Calu3 (cell line): ENCODE results near the gene TRIM45. TPM values are rescaled to one million over a fixed set of nuclear protein-coding genes. Genes with fewer than 3 reads are reported as not detected.

Experiments used
- BruUV-seq: library from RNA; stranded (reverse); fragments of 400-500 nt; replicated peaks from 2 replicates; lab custom pipeline; 2021; lab: Mats Ljungman, UMichigan
- CTCF ChIA-PET: fragments of 300-600 bp; sonication (Branson Sonifier 250); formaldehyde crosslinking; loops from one replicate; lab custom pipeline; 2022; ENCODE audit warnings: antibody characterized with exemption; lab: Charles Lee
- DNase-seq: peaks from one replicate; pipeline ENCODE4 v3.0.0; 2022
- H3K27ac Mint-ChIP-seq: one replicate; pipeline ENCODE4 v1.8.0; 2022; ENCODE audit warnings: mixed read lengths; ENCODE audit not compliant: unreplicated experiment
- H3K27me3 Mint-ChIP-seq: one replicate; pipeline ENCODE4 v1.8.0; 2022; ENCODE audit warnings: mixed read lengths; ENCODE audit not compliant: unreplicated experiment
- H3K36me3 Mint-ChIP-seq: one replicate; pipeline ENCODE4 v1.8.0; 2022; ENCODE audit warnings: mild to moderate bottlenecking, moderate library complexity, mixed read lengths; ENCODE audit not compliant: insufficient read depth, unreplicated experiment
- H3K4me1 Mint-ChIP-seq: one replicate; pipeline ENCODE4 v1.8.0; 2022; ENCODE audit warnings: mild to moderate bottlenecking, low read depth, mixed read lengths; ENCODE audit not compliant: unreplicated experiment
- H3K4me3 Mint-ChIP-seq: one replicate; pipeline ENCODE4 v1.8.0; 2022; ENCODE audit warnings: mild to moderate bottlenecking, low read depth, moderate library complexity, mixed read lengths; ENCODE audit not compliant: unreplicated experiment
- H3K9me3 Mint-ChIP-seq: one replicate; pipeline ENCODE4 v1.8.0; 2022; ENCODE audit warnings: low read depth, mixed read lengths; ENCODE audit not compliant: unreplicated experiment
- intact Hi-C: fragments of 100-400 bp; cut with micrococcal nuclease; formaldehyde crosslinking; loops from one replicate; pipeline ENCODE4 v1.10.0; 2022; ENCODE audit not compliant: unreplicated experiment
- total RNA-seq: library from RNA; stranded (reverse); gene quantifications from 2 replicates; pipeline ENCODE4 v1.2.3, GENCODE V29; 2022
- TF ChIP-seq, protein P1 (sequence below): fragments of 200-600 bp; IDR thresholded peaks from one replicate; pipeline ENCODE4 v1.8.0; 2022; ENCODE audit warnings: antibody characterized with exemption; ENCODE audit not compliant: unreplicated experiment

The TRIM45 gene
- total RNA-seq, 1 experiment from 2014 or later = 4.3 TPM

GRCh38 chr1:117143871-117144270, 22.3 kb upstream of the TRIM45 start:
- TF ChIP-seq, protein P1, sequence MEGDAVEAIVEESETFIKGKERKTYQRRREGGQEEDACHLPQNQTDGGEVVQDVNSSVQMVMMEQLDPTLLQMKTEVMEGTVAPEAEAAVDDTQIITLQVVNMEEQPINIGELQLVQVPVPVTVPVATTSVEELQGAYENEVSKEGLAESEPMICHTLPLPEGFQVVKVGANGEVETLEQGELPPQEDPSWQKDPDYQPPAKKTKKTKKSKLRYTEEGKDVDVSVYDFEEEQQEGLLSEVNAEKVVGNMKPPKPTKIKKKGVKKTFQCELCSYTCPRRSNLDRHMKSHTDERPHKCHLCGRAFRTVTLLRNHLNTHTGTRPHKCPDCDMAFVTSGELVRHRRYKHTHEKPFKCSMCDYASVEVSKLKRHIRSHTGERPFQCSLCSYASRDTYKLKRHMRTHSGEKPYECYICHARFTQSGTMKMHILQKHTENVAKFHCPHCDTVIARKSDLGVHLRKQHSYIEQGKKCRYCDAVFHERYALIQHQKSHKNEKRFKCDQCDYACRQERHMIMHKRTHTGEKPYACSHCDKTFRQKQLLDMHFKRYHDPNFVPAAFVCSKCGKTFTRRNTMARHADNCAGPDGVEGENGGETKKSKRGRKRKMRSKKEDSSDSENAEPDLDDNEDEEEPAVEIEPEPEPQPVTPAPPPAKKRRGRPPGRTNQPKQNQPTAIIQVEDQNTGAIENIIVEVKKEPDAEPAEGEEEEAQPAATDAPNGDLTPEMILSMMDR = no peak
- intact Hi-C loops = loop anchor here (10.0 kb wide), 1 partner anchor 61 kb away; no protein-coding TSS in a partner anchor
- no peak overlapping the region for H3K4me3 Mint-ChIP-seq
- peaks cover 32% of the 10 kb centered on the region for H3K4me1 Mint-ChIP-seq
- H3K36me3 Mint-ChIP-seq = peaks cover 7% of the 10 kb centered on the region
- CTCF ChIA-PET = no interaction called here
- H3K27me3 Mint-ChIP-seq = no peaks in the 10 kb centered on the region
- no TSS peak for BruUV-seq
- no peak for DNase-seq
- no peak overlapping the region for H3K27ac Mint-ChIP-seq
- no peaks in the 10 kb centered on the region for H3K9me3 Mint-ChIP-seq

- TF ChIP-seq, protein P1 = no peak
- Mint-ChIP-seq H3K27ac (no peak overlapping the region), H3K36me3 (peaks cover 7% of the 10 kb centered on the region), H3K4me3 (no peak overlapping the region), H3K27me3 (no peaks in the 10 kb centered on the region), H3K4me1 (peaks cover 25% of the 10 kb centered on the region), H3K9me3 (no peaks in the 10 kb centered on the region)
- CTCF ChIA-PET = no interaction called here
- no TSS peak for BruUV-seq
- intact Hi-C loops = loop anchor here (10.0 kb wide), 1 partner anchor 62 kb away; no protein-coding TSS in a partner anchor
- DNase-seq = no peak
Measured at GRCh38 chr1:117143172-117143571, 21.6 kb upstream of the TRIM45 start.

DNA sequence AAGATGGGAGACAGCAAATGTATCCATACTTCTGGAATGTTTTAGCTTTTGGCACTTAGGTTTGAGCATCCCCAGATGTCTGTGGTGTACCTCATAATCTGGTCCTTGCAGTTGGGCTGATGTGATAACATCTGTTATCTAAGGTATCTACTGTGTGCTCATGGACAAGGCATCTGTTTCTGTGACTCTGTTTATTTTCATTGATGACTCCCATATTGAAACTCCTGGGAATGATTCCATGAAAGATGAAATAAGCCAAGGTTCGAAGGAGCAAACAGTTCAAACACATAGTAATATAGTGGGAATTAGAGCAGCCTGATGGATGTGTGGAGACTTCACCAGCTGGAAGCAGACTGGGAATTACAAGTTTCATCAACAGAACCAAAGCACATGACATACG, 20.7 kb upstream of the TRIM45 start:
- peaks cover 7% of the 10 kb centered on the region for H3K36me3 Mint-ChIP-seq
- H3K4me3 Mint-ChIP-seq = no peak overlapping the region
- H3K27ac Mint-ChIP-seq = no peak overlapping the region
- H3K27me3 Mint-ChIP-seq = no peaks in the 10 kb centered on the region
- no TSS peak for BruUV-seq
- no peak for DNase-seq
- intact Hi-C loops = loop anchor here (10.0 kb wide), 1 partner anchor 63 kb away; no protein-coding TSS in a partner anchor
- peaks cover 15% of the 10 kb centered on the region for H3K4me1 Mint-ChIP-seq
- CTCF ChIA-PET = interaction anchor here (2.0 kb wide), 1 partner anchor 13 kb away, joined by 6 read pairs; no protein-coding TSS in a partner anchor
- TF ChIP-seq, protein P1 = no peak
- H3K9me3 Mint-ChIP-seq = no peaks in the 10 kb centered on the region

DNA sequence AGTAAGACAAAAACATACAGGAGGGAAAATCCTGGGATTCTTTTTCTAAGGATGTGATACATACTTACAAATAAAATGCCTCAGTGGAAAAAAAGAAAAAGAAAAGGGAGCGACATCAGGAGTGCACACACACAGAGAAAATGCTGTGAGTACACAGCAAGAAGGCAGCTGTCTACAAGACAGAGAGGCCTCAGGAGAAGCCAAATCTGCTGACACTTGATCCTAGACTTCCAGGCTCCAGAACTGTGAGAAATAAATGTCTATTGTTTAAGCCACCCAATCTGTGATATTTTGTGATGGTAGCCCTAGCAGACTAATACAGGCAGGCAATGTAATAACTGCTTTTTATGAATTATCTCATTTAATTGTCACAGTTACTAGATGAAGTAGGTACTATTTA, 17.0 kb upstream of the TRIM45 start:
- intact Hi-C loops = no loop called here
- Mint-ChIP-seq H3K4me3 (no peak overlapping the region), H3K36me3 (no peaks in the 10 kb centered on the region), H3K27me3 (no peaks in the 10 kb centered on the region), H3K27ac (no peak overlapping the region), H3K4me1 (no peaks in the 10 kb centered on the region), H3K9me3 (no peaks in the 10 kb centered on the region)
- no peak for DNase-seq
- no TSS peak for BruUV-seq
- TF ChIP-seq, protein P1 = no peak
- CTCF ChIA-PET = no interaction called here
